Skeletal muscle satellite cell (primary cell): ENCODE data around the gene POC1A.
"Not testable (repeated sequence)": the region's sequence is repeated elsewhere in the genome, so short reads cannot be mapped to it uniquely, and the experiment has no call there.

Source experiments
- H3K27me3 ChIP-seq: 2 replicates; pipeline ENCODE4 v1.7.0; 2013; ENCODE audit warnings: low read length; ENCODE audit not compliant: control insufficient read depth, insufficient read depth
- H3K36me3 ChIP-seq: 2 replicates; pipeline ENCODE4 v1.7.0; 2013; ENCODE audit warnings: mild to moderate bottlenecking, control low read depth, low read length; ENCODE audit not compliant: insufficient read depth
- H3K4me1 ChIP-seq: 2 replicates; pipeline ENCODE4 v1.7.0; 2013; ENCODE audit warnings: low read length; ENCODE audit not compliant: control insufficient read depth, insufficient read depth
- H3K4me2 ChIP-seq: 2 replicates; pipeline ENCODE4 v1.7.0; 2013; ENCODE audit warnings: mild to moderate bottlenecking, low read length
- H3K4me3 ChIP-seq: 2 replicates; pipeline ENCODE4 v1.7.0; 2013; ENCODE audit warnings: low read length
- H3K9ac ChIP-seq: 2 replicates; pipeline ENCODE4 v1.7.0; 2013; ENCODE audit warnings: mild to moderate bottlenecking, low read depth, low read length, moderate library complexity
- H3K9me3 ChIP-seq: replicated peaks from 2 replicates; pipeline ENCODE4 v1.7.0; 2013; ENCODE audit warnings: mild to moderate bottlenecking, control low read depth, low read length

POC1A gene

DNA sequence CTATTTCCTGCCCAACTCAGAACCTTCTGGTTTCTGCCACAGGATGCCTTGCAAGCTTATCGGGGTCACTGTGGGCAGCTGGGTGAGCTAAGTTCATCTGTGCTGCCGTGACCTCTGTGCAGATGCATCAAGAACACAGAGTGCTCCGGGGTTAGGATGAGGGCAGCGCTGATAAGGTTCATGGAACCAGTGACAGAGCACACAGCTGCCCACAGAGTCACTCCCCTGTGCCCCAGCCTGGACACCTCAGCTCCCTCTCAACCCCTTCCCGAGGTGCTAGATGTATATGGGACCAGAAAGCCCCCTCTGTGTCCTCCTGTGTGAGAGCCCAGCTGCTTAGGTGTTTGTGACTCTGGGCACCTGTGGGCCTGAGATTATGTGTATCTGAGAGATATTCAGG, 28.0 kb upstream of the POC1A start:
- Histone ChIP-seq H3K4me1 (no peaks in the 10 kb centered on the region), H3K4me3 (no peak overlapping the region), H3K27me3 (peaks cover 11% of the 10 kb centered on the region), H3K9me3 (no peaks in the 10 kb centered on the region), H3K9ac (no peak overlapping the region), H3K4me2 (no peak overlapping the region), H3K36me3 (no peaks in the 10 kb centered on the region)

DNA sequence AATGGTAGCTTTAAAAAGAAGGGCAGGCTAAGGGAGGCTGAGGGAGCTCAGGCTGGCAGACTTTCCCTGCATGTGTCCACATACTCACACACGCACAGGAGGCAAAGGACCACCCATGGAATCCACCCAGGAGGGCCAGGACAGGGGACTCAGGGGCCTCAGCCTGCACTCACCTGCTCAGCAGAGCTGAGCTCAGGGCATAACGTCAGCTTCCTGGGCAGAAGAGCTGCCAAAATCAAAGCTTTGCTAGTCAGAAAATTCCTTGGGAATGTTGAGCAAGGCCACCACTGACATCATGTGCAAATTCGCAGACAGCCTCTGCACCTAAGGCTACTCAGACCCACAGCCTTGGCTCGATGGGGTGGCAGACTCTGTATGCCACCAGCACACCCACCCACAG, 27.3 kb upstream of the POC1A start:
- Histone ChIP-seq H3K9ac (no peak overlapping the region), H3K4me1 (no peaks in the 10 kb centered on the region), H3K27me3 (peaks cover 13% of the 10 kb centered on the region), H3K4me3 (no peak overlapping the region), H3K4me2 (no peak overlapping the region), H3K36me3 (no peaks in the 10 kb centered on the region), H3K9me3 (no peaks in the 10 kb centered on the region)

DNA sequence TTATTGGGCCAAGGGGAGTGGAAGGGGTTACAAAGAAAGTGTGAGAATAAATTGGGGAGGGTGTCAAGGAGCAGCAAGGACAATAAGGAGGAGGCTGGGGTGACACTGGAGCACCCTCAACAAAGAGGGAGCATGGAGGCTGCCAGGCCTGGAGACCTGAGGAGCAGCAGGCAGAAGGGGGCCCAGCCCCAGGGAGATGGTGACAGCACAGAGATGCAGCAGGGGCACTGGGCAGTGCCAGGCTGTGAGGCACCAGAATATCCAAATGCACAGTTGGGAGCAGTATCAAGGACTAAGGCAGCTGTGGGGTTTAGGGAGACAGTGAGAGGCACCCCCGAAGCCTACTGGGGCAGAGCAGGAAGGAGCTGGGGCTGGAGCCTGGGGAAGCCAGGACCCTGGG, 24.3 kb upstream of the POC1A start:
- H3K4me3 ChIP-seq, result no peak overlapping the region

DNA sequence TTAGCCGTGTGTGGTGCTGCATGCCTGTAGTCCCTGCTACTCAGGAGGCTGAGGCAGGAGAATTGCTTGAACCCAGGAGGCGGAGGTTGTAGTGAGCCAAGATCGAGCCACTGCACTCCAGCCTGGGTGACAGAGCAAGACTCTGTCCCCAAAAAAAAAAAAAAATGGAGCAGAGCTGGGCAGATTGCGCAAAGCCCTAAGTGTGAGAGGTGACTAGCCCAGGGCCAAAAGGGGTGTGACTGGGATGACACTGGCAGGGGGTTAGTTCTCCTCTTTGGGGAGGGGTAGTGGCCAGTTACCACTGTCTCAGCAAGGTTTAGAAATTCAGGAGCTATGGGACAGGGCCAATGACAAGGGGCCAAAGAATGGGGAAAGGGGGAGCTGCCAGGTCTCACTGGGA, 23.9 kb upstream of the POC1A start:
- peaks cover 10% of the 10 kb centered on the region for H3K27me3 ChIP-seq
- not testable (repeated sequence) for H3K4me3 ChIP-seq

More for the DNA sequence above, 24.3 kb upstream of the POC1A start:
- Histone ChIP-seq H3K27me3 (peaks cover 10% of the 10 kb centered on the region), H3K36me3 (no peaks in the 10 kb centered on the region), H3K9me3 (no peaks in the 10 kb centered on the region), H3K4me2 (no peak overlapping the region), H3K9ac (no peak overlapping the region), H3K4me1 (no peaks in the 10 kb centered on the region)

DNA sequence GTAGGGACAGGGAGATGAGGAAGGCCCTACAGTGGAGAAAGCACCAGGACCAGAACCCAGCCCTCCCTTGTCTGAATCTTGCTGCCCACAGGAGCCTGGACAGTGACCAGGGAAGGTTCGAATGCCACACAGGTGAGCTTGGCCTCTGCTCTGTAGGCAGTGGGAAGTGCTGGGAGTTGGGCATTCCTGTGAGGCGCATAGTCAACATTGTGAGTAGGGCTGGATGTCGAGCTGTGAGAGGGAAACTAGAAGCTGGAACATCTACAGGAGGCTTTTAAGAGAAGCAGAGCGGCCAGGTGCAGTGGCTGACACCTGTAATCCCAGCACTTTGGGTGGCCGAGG, 23.4 kb upstream of the POC1A start:
- Histone ChIP-seq H3K4me3 (no peak overlapping the region), H3K9ac (no peak overlapping the region), H3K4me2 (no peak overlapping the region), H3K4me1 (no peaks in the 10 kb centered on the region), H3K27me3 (peaks cover 10% of the 10 kb centered on the region), H3K9me3 (no peaks in the 10 kb centered on the region), H3K36me3 (no peaks in the 10 kb centered on the region)

More for the DNA sequence above, 23.9 kb upstream of the POC1A start:
- not testable (repeated sequence) for H3K4me1 ChIP-seq, H3K36me3 ChIP-seq, H3K4me2 ChIP-seq, H3K9ac ChIP-seq, H3K9me3 ChIP-seq

DNA sequence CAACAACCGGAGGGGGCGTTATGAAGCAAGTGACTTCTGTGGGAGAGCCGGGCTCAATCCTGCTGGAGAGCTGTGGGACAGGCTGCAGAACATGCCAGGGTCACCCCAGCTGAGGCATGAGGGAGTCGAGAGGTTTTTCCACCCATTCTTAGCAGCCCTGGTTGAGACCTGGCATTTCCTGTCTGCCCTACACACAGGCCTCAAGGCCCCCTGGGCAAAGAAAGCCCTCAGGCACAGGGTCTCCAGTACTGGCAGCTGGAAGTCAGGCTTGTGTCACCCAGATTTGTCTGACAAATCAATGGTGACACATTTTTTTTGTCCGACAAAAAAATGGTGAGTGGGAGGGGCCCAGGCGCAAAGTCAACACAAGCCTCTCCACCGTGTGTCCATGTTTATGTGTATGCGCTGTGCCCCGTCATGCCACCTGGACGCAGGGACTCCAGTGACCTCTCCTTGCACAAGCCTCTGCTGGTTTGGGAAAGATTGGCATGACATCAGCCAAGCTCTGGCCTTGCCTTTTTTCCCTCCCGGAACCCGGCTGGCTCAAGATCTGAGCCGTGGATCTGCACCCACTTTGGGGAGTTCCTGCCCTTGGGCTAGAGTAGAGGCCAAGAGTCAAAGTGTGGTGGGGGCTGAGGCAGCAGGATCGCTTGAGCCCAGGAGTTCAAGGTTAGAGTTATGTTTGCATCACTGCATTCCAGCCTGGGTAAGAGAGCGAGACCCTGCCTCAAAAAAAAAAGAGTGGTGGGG, 22.9 kb upstream of the POC1A start:
- H3K27me3 ChIP-seq, result peaks cover 10% of the 10 kb centered on the region
- no peaks in the 10 kb centered on the region for H3K36me3 ChIP-seq
- no peak overlapping the region for H3K9ac ChIP-seq

DNA sequence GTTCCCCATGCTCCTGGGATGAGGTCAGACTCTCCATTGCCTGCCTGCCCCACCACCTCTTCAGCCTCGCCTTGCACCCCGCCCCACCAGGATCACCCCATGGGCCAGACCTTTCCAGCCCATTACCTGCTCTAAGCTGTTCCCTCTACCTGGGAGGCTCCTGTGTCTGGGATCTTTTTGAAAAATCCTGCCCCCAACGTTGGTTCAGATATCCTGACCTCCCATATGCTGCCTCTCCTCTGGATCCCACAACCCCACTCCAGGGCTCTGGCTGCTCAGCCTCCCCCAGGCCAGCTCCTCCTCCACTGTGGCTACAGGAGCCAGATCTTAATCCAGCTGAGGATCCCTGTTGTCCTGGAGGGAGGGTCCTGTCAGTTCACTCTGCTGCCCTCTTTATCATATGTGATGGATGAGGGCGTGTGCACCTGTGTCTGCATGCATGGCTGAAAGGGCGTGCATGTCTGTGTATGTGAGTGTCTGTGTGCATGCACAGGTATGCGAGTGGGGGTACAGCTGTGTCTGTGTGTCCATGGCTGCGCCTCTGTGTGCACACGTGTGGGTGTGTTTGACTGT, 22.0 kb upstream of the POC1A start:
- H3K4me2 ChIP-seq, result no peak overlapping the region
- peaks cover 4% of the 10 kb centered on the region for H3K4me1 ChIP-seq
- peaks cover 10% of the 10 kb centered on the region for H3K27me3 ChIP-seq
- H3K36me3 ChIP-seq, result no peaks in the 10 kb centered on the region
- H3K9ac ChIP-seq, result no peak overlapping the region
- no peaks in the 10 kb centered on the region for H3K9me3 ChIP-seq
- H3K4me3 ChIP-seq, result no peak overlapping the region

More for the DNA sequence above, 22.9 kb upstream of the POC1A start:
- Histone ChIP-seq H3K4me3 (no peak overlapping the region), H3K4me1 (no peaks in the 10 kb centered on the region), H3K9me3 (no peaks in the 10 kb centered on the region), H3K4me2 (no peak overlapping the region)

DNA sequence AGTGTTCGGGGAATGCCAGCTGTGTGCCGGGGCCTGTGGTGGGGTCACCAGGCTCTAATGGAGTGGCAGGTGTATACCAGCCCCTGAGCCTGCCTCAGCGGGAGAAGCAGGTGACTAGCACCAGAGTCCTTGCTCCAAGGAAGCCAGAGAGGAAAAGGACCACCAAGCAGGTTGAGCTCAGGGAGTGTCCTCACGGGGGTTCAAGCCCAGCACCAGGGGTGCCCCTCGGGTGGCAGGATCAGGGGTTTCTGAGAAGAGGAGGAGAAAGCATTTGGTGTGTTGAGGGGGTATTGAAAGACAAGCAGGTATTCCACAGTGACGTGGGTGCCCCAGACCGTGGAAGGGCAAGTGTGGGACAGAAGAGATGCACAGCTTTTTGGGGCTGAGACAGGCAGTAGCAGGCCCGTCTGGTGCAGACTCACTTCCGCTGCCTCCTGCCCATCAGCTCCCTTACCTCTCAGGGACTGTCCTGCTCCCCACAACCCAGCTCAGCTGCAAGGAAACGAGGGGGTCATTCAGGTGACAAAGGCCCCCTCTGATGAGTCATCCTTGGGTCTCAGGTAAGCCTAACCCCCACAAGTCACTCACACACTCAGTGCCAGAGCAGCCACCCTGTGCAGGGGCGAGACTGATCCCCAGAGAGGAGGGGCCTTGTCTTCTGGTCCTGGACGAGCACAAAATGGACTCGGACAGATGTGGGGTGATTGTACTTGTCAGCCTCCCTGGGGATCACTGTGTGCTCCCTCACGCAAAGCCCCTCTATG, 21.4 kb upstream of the POC1A start:
- no peak overlapping the region for H3K4me3 ChIP-seq
- H3K4me2 ChIP-seq, result no peak overlapping the region
- H3K9me3 ChIP-seq, result no peaks in the 10 kb centered on the region
- H3K36me3 ChIP-seq, result no peaks in the 10 kb centered on the region
- peaks cover 4% of the 10 kb centered on the region for H3K4me1 ChIP-seq
- peaks cover 10% of the 10 kb centered on the region for H3K27me3 ChIP-seq
- no peak overlapping the region for H3K9ac ChIP-seq

DNA sequence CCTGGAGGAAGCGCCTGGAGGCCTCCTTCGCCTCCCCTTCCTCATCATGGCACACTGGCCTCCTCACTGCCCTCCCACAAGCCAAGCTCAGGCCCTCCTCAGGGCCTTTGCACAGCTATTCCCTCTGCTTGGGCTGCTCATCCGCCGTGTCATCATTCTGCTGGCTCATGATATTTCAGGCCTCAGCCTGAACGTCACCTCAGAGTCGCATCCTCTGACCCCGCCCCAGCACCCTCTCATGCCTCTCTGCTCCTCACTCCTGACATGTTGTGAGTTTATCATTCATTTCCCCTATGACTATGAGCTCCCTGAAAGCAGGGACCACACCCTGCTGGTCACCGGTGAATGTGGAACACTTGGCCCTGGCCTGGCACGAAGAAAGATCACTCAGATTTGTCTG, 20.7 kb upstream of the POC1A start:
- H3K9ac ChIP-seq, result no peak overlapping the region
- H3K9me3 ChIP-seq, result no peaks in the 10 kb centered on the region
- peaks cover 4% of the 10 kb centered on the region for H3K4me1 ChIP-seq
- H3K4me3 ChIP-seq, result no peak overlapping the region
- no peaks in the 10 kb centered on the region for H3K36me3 ChIP-seq
- peaks cover 10% of the 10 kb centered on the region for H3K27me3 ChIP-seq
- no peak overlapping the region for H3K4me2 ChIP-seq

DNA sequence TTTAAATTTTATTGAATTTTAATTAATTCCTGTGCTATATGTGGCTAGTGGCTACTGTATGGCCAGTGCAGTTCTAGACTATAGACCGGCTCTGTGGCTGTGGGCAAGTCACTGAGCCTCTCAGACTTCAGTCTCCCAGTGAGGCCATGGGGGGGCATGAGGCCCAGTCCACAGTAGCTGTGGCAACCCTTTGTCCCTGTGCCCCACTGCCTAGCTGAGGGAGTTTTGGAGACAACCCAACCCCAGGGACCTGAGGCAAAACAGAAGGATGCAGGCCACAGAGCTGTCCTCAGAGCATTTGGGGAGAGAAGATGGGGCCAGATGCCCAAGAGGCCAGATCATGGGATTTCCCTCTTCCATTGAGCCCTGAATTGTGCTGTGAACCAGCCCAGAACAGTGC, 18.9 kb upstream of the POC1A start:
- peaks cover 3% of the 10 kb centered on the region for H3K27me3 ChIP-seq

DNA sequence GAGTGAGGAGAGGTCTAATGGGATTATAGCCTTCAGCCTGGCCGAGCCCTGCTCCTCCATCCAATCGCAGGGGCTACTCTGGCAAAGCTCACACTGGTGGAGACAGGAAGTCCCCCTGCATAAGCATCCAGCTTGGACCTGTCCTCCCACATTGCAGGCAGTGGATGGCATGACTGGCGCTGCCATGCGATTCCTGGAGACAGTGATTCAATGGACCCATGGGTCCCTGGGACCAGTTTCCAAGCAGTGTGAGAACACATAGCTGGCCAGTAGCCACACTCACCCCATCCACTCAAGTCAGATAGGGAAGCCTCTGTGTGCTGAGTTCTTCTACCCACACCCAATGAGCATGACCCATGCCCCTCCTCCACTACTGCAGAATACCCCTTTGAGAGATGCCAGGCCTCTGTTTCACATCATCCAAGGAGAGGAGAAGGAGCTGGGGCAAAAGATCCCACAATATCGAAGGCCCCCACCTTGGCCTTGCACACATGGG, 18.1 kb upstream of the POC1A start:
- no peaks in the 10 kb centered on the region for H3K9me3 ChIP-seq
- H3K4me2 ChIP-seq, result no peak overlapping the region
- H3K4me3 ChIP-seq, result no peak overlapping the region
- no peaks in the 10 kb centered on the region for H3K36me3 ChIP-seq
- no peak overlapping the region for H3K9ac ChIP-seq
- peaks cover 4% of the 10 kb centered on the region for H3K4me1 ChIP-seq
- peaks cover 3% of the 10 kb centered on the region for H3K27me3 ChIP-seq

More for the DNA sequence above, 18.9 kb upstream of the POC1A start:
- H3K4me2 ChIP-seq, result no peak overlapping the region
- peaks cover 4% of the 10 kb centered on the region for H3K4me1 ChIP-seq
- H3K4me3 ChIP-seq, result no peak overlapping the region
- H3K9me3 ChIP-seq, result no peaks in the 10 kb centered on the region
- no peak overlapping the region for H3K9ac ChIP-seq
- H3K36me3 ChIP-seq, result no peaks in the 10 kb centered on the region
